Measurements from ENCODE around the gene LGSN.

DNA sequence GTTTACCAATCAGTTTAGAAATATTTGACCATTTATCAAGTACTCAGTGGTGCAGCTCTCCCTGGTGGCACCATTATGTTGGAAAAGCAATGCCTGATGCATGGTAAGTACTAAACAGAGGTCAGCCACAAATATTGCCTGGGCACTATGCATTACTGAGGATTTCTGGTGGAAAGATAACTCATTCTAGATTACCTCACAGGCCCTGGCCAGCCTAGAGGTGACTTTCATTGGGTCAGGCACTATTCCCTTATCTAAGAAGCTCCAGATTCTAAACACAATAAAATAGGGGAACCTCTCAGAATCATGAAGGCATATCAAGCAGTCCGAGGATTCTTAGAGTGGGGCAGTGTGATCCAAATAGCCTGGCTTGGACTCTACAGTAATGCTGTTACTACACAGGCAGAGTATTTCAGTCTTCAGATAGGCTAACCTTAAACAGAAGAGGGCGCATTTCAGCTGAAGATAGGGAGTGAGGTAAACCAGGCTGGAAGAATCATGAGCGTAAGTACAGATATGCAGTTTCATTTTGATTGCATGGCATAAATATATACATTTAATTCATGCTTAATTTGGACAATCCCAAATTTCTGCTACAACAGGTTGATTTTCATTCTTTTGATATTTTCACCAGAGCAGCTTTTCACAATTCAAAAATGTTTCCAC is 12.1 kb downstream of the LGSN start:
- TF ChIP-seq, protein P1, sequence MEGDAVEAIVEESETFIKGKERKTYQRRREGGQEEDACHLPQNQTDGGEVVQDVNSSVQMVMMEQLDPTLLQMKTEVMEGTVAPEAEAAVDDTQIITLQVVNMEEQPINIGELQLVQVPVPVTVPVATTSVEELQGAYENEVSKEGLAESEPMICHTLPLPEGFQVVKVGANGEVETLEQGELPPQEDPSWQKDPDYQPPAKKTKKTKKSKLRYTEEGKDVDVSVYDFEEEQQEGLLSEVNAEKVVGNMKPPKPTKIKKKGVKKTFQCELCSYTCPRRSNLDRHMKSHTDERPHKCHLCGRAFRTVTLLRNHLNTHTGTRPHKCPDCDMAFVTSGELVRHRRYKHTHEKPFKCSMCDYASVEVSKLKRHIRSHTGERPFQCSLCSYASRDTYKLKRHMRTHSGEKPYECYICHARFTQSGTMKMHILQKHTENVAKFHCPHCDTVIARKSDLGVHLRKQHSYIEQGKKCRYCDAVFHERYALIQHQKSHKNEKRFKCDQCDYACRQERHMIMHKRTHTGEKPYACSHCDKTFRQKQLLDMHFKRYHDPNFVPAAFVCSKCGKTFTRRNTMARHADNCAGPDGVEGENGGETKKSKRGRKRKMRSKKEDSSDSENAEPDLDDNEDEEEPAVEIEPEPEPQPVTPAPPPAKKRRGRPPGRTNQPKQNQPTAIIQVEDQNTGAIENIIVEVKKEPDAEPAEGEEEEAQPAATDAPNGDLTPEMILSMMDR (IDR thresholded peaks at IDR 0.05): peak in 1 of 4 experiments; percentile 16
- TF ChIP-seq EP300 (IDR thresholded peaks at IDR 0.05): no peak
